Uterus (tissue), 4 donors: Measurements from ENCODE around the gene PDS5B. TPM values are rescaled to one million over a fixed set of nuclear protein-coding genes. Genes with fewer than 3 reads are reported as not detected.
"Not testable (repeated sequence)": the region's sequence is repeated elsewhere in the genome, so short reads cannot be mapped to it uniquely, and the experiment has no call there.

Experiments
- DNase-seq, 2 donors: peaks; one replicate each; pipeline ENCODE4 v3.0.0-alpha.2; 2019 to 2020
- H3K27ac ChIP-seq, 2 donors: fragments of 200-600 bp; sonication (generic); 1 replicate in 1 of 2; 2 replicates in 1 of 2; pipeline ENCODE4 v1.5.1; 2016 to 2018
- H3K27me3 ChIP-seq, 2 donors: fragments of 200-600 bp; sonication (generic); one replicate each; pipeline ENCODE4 v1.5.1; 2018 to 2019; ENCODE audit warnings: control low read depth in 1 of 2
- H3K36me3 ChIP-seq, 2 donors: fragments of 200-600 bp; sonication (generic); one replicate each; pipeline ENCODE4 v1.5.1; 2019; ENCODE audit warnings: control low read depth in 1 of 2
- H3K4me1 ChIP-seq, 2 donors: fragments of 200-600 bp; sonication (generic); one replicate each; pipeline ENCODE4 v1.5.1; 2018 to 2019; ENCODE audit warnings: control low read depth in 1 of 2
- H3K4me3 ChIP-seq, 2 donors: fragments of 200-600 bp; sonication (generic); 1 replicate in 1 of 2; 2 replicates in 1 of 2; pipeline ENCODE4 v1.5.1; 2018 to 2019; ENCODE audit warnings: mild to moderate bottlenecking in 1 of 2
- H3K9me3 ChIP-seq, 2 donors: fragments of 200-600 bp; sonication (generic); one replicate each; pipeline ENCODE4 v1.5.1; 2019; ENCODE audit warnings: control low read depth in 1 of 2
- POLR2A ChIP-seq, 2 donors: fragments of 450-650 bp; IDR thresholded peaks; one replicate each; pipeline ENCODE4 v1.6.1; 2016; ENCODE audit warnings: antibody characterized with exemption in 2 of 2, mild to moderate bottlenecking in 1 of 2, moderate library complexity in 1 of 2
- intact Hi-C: fragments of 100-400 bp; cut with DNase I; formaldehyde crosslinking; loops from one replicate; pipeline ENCODE4 v1.15.1; 2023; ENCODE audit warnings: low total_unique reads
- total RNA-seq, 4 donors: library from RNA; depleted of rRNA in 3 of 4; stranded (reverse); fragments of >200 nt in 3 of 4; gene quantifications; one replicate each; pipeline versions ENCODE4 v1.1.0 to v1.2.4, GENCODE V29; 2014 to 2023
- TF ChIP-seq, protein P1 (sequence below), 4 experiments: fragments of 200-600 bp in 2 of 4; fragments of 450-650 bp in 2 of 4; sonication (generic) in 2 of 4; IDR thresholded peaks; one replicate each; pipeline ENCODE4 v1.5.1; 2016 to 2019; ENCODE audit warnings: antibody characterized with exemption in 4 of 4, mild to moderate bottlenecking in 2 of 4, moderate library complexity in 1 of 4
- donor health status: DM: yes; HTN: yes; CAD: no.

Gene PDS5B
- total RNA-seq, 4 donors from 2014 or later, result 36.6 to 192 (median 91.0) TPM

GRCh38 chr13:32722340-32722739, 136.1 kb downstream of the PDS5B start:
- TF ChIP-seq, protein P1, sequence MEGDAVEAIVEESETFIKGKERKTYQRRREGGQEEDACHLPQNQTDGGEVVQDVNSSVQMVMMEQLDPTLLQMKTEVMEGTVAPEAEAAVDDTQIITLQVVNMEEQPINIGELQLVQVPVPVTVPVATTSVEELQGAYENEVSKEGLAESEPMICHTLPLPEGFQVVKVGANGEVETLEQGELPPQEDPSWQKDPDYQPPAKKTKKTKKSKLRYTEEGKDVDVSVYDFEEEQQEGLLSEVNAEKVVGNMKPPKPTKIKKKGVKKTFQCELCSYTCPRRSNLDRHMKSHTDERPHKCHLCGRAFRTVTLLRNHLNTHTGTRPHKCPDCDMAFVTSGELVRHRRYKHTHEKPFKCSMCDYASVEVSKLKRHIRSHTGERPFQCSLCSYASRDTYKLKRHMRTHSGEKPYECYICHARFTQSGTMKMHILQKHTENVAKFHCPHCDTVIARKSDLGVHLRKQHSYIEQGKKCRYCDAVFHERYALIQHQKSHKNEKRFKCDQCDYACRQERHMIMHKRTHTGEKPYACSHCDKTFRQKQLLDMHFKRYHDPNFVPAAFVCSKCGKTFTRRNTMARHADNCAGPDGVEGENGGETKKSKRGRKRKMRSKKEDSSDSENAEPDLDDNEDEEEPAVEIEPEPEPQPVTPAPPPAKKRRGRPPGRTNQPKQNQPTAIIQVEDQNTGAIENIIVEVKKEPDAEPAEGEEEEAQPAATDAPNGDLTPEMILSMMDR (IDR thresholded peaks at IDR 0.05), result no peak
- no peak for TF ChIP-seq POLR2A (IDR thresholded peaks at IDR 0.05)
- Histone ChIP-seq H3K4me3 (no peak overlapping the region), H3K9me3 (no peaks in the 10 kb centered on the region), H3K4me1 (peaks cover 0 to 5% of the 10 kb centered on the region in 2 donors), H3K36me3 (peaks cover 0 to 2% of the 10 kb centered on the region in 2 donors), H3K27me3 (no peaks in the 10 kb centered on the region), H3K27ac (no peak overlapping the region)
- intact Hi-C loops, result no loop called here
- no peak for DNase-seq

GRCh38 chr13:32723987-32724386, 137.7 kb downstream of the PDS5B start:
- intact Hi-C loops, result no loop called here
- no peaks in the 10 kb centered on the region for H3K9me3 ChIP-seq
- no peaks in the 10 kb centered on the region for H3K36me3 ChIP-seq
- peaks cover 0 to 14% of the 10 kb centered on the region in 2 donors for H3K4me1 ChIP-seq
- H3K27me3 ChIP-seq, result no peaks in the 10 kb centered on the region
- no peak for TF ChIP-seq POLR2A (IDR thresholded peaks at IDR 0.05)
- TF ChIP-seq, protein P1 (IDR thresholded peaks at IDR 0.05), result no peak
- H3K4me3 ChIP-seq, result no peak overlapping the region
- no peak for DNase-seq
- no peak overlapping the region for H3K27ac ChIP-seq

- Histone ChIP-seq H3K4me3 (no peak overlapping the region), H3K9me3 (no peaks in the 10 kb centered on the region), H3K27me3 (no peaks in the 10 kb centered on the region), H3K4me1 (peaks cover 0 to 14% of the 10 kb centered on the region in 2 donors), H3K36me3 (no peaks in the 10 kb centered on the region), H3K27ac (peak overlapping the region in 1 of 2 donors; percentile 52)
- intact Hi-C loops, result no loop called here
- TF ChIP-seq, protein P1 (IDR thresholded peaks at IDR 0.05), result no peak
- TF ChIP-seq POLR2A (IDR thresholded peaks at IDR 0.05), result no peak
- DNase-seq, result no peak
Observed at GRCh38 chr13:32726374-32727037, 140.3 kb downstream of the PDS5B start.

GRCh38 chr13:32728327-32728726, 142.1 kb downstream of the PDS5B start:
- no peaks in the 10 kb centered on the region for H3K36me3 ChIP-seq
- intact Hi-C loops, result no loop called here
- no peak overlapping the region for H3K4me3 ChIP-seq
- no peak for DNase-seq
- H3K4me1 ChIP-seq, result peaks cover 0 to 14% of the 10 kb centered on the region in 2 donors
- no peaks in the 10 kb centered on the region for H3K27me3 ChIP-seq
- H3K9me3 ChIP-seq, result no peaks in the 10 kb centered on the region
- no peak for TF ChIP-seq POLR2A (IDR thresholded peaks at IDR 0.05)
- TF ChIP-seq, protein P1 (IDR thresholded peaks at IDR 0.05), result no peak
- no peak overlapping the region for H3K27ac ChIP-seq

DNA sequence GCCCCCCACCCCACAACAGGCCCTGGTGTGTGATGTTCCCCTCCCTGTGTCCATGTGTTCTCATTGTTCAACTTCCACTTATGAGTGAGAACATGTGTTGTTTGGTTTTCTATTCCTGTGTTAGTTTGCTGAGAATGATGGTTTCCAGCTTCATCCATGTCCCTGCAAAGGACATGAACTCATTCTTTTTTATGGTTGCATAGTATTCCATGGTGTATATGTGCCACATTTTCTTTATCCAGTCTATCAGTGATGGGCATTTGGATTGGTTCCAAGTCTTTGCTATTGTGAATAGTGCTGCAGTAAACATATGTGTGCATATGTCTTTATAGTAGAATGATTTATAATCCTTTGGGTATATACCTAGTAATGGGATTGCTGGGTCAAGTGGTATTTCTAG, 142.8 kb downstream of the PDS5B start:
- H3K27ac ChIP-seq, intact Hi-C loops, DNase-seq, H3K4me3 ChIP-seq, H3K9me3 ChIP-seq, H3K36me3 ChIP-seq, H3K27me3 ChIP-seq: not testable (repeated sequence)
- peaks cover 0 to 14% of the 10 kb centered on the region in 2 donors for H3K4me1 ChIP-seq
